HG03025 (cell line): ENCODE measurements around the gene CUTC.
"Not testable (repeated sequence)": the region's sequence is repeated elsewhere in the genome, so short reads cannot be mapped to it uniquely, and the experiment has no call there.

ENCODE experiments used
- ATAC-seq: cut with Tn5 transposase; IDR thresholded peaks from one replicate; pipeline ENCODE4 v1.9.1; 2021; ENCODE audit warnings: mild to moderate bottlenecking, moderate library complexity; ENCODE audit not compliant: unreplicated experiment, low FRiP score

The CUTC gene

GRCh38 chr10:99732033-99732842 is at the start of gene CUTC, which contains the start of gene COX15:
TSS of gene CUTC (plus strand) at chr10:99732234. CDS start at chr10:99732349, 115 bp downstream.
TSS of gene COX15 (minus strand) at chr10:99732127. CDS start at chr10:99732049, 78 bp downstream.
- peak; percentile 91 for ATAC-seq

- ATAC-seq: no peak
Measured at GRCh38 chr10:99682752-99683151, 49.3 kb upstream of the CUTC start.

- ATAC-seq: no peak
Measured at GRCh38 chr10:99685597-99685967, 46.5 kb upstream of the CUTC start.

- no peak for ATAC-seq
Measured at GRCh38 chr10:99689461-99689860, 42.6 kb upstream of the CUTC start.

GRCh38 chr10:99693933-99694583 is 38.0 kb upstream of the CUTC start:
- no peak for ATAC-seq

GRCh38 chr10:99695761-99696160 is 36.3 kb upstream of the CUTC start:
- no peak for ATAC-seq

- no peak for ATAC-seq
Measured at GRCh38 chr10:99698504-99699080, 33.4 kb upstream of the CUTC start.

- no peak for ATAC-seq
Measured at GRCh38 chr10:99700649-99701048, 31.4 kb upstream of the CUTC start.

- no peak for ATAC-seq
Measured at GRCh38 chr10:99708428-99709012, 23.5 kb upstream of the CUTC start.

GRCh38 chr10:99709480-99710229 is 22.4 kb upstream of the CUTC start:
- ATAC-seq: no peak

- ATAC-seq: no peak
Measured at GRCh38 chr10:99711129-99711719, 20.8 kb upstream of the CUTC start.

- no peak for ATAC-seq
Measured at GRCh38 chr10:99714446-99714845, 17.6 kb upstream of the CUTC start.

GRCh38 chr10:99720387-99720786 is 11.6 kb upstream of the CUTC start:
- ATAC-seq: no peak

- ATAC-seq: no peak
Measured at GRCh38 chr10:99730026-99730425, 2.0 kb upstream of the CUTC start.

- ATAC-seq: peak; percentile 16
Measured at GRCh38 chr10:99731306-99732032, 565 bp upstream of the CUTC start.

GRCh38 chr10:99733366-99733765 is 1.3 kb downstream of the CUTC start:
- no peak for ATAC-seq

- not testable (repeated sequence) for ATAC-seq
Measured at GRCh38 chr10:99734111-99734510, 2.1 kb downstream of the CUTC start.

- no peak for ATAC-seq
Measured at GRCh38 chr10:99740260-99740659, 8.2 kb downstream of the CUTC start.

- ATAC-seq: no peak
Measured at GRCh38 chr10:99740933-99741559, 9.0 kb downstream of the CUTC start.
